GM21717 (cell line): ENCODE data around the gene FNDC10.

ENCODE experiments used
- ATAC-seq: cut with Tn5 transposase; IDR thresholded peaks from one replicate; pipeline ENCODE4 v1.9.1; 2021; ENCODE audit warnings: mild to moderate bottlenecking, moderate library complexity; ENCODE audit not compliant: unreplicated experiment

FNDC10 gene

DNA sequence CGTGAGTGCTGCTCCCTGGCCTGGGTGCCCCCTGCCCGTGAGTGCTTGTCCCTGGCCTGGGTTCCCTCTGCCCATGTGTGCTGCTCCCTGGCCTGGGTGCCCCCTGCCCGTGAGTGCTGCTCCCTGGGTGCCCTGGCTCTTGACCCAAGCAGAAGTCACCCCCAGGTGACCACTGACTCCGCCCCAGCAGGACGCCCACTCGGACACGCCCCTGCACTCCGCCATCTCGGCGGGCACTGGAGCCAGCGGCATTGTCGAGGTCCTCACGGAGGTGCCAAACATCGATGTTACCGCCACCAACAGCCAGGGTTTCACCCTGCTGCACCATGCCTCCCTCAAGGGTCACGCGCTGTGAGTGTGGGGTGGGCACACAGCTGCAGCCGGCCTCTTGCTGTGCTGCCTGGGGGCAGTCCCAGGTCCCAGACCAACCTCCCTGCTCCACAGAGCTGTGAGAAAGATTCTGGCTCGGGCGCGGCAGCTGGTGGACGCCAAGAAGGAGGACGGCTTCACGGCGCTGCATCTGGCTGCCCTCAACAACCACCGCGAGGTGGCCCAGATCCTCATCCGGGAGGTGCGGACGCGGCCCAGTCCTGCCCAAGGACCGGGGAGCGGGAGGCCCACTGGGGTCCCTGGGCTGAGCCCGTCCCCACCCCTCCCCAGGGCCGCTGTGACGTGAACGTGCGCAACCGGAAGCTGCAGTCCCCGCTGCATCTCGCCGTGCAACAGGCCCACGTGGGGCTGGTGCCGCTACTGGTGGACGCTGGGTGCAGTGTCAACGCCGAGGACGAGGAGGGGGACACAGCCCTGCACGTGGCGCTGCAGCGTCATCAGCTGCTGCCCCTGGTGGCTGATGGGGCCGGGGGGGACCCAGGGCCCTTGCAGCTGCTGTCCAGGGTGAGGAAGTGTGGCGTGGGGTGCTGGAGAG, 28.2 kb upstream of the FNDC10 start:
- no peak for ATAC-seq

GRCh38 chr1:1627261-1627828, 27.4 kb upstream of the FNDC10 start:
- no peak for ATAC-seq

- no peak for ATAC-seq
Observed at GRCh38 chr1:1626207-1627141, 26.5 kb upstream of the FNDC10 start.

DNA sequence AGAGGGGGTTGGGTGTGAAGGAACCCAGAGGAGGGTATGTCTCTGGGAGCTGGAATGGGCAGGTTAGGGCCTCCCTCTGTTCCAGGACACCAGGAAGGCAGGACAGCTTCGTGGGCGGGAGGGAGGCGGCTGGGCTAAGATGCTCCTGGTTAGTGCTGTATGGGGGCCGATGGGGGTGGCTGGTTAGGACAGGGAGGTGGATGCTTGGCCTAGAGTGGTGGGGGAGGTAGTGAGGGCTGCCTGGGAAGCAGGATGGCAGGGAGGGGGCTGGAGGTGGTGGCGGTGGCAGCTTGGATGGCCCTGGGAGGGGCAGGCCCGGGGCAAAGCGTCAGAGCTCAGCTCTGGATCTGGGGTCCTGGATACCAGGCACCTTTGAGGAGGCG, 25.9 kb upstream of the FNDC10 start:
- no peak for ATAC-seq

- ATAC-seq: no peak
Observed at GRCh38 chr1:1625404-1625775, 25.5 kb upstream of the FNDC10 start.

DNA sequence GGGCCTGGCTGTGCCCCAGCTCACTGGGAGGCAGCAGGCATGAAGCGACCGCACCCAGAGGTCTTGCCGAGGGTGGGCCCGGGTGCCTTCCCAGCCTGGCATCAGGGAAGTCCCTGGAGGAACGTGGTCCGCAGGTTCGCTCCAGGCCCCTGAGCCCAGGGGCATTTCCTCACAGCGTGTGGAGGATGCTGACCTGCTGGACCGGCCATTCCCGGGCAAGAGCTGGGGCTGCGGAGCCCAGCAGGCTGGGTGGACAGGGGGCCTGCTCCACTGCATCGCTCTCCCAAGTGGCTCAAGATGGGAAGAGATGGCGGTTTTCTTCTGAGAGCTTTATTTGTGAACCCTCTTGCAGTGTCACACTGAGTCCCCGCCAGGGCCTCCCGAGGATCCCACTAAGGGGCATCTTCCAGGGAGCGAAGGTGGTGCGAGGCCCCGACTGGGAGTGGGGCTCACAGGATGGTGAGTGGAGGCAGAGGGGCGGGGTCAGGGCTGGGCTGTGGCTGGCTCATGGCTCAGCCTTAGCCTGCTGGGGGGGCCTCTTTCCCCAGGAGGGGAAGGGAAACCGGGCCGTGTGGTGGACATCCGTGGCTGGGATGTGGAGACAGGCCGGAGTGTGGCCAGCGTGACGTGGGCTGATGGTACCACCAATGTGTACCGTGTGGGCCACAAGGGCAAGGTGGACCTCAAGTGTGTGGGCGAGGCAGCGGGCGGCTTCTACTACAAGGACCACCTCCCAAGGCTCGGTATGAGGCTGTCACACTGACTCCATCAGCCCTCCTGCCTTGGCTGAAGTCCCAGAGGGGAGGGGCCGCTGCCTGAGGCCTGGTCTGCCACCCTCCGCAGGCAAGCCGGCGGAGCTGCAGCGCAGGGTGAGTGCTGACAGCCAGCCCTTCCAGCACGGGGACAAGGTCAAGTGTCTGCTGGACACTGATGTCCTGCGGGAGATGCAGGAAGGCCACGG, 24.8 kb upstream of the FNDC10 start:
- no peak for ATAC-seq

DNA sequence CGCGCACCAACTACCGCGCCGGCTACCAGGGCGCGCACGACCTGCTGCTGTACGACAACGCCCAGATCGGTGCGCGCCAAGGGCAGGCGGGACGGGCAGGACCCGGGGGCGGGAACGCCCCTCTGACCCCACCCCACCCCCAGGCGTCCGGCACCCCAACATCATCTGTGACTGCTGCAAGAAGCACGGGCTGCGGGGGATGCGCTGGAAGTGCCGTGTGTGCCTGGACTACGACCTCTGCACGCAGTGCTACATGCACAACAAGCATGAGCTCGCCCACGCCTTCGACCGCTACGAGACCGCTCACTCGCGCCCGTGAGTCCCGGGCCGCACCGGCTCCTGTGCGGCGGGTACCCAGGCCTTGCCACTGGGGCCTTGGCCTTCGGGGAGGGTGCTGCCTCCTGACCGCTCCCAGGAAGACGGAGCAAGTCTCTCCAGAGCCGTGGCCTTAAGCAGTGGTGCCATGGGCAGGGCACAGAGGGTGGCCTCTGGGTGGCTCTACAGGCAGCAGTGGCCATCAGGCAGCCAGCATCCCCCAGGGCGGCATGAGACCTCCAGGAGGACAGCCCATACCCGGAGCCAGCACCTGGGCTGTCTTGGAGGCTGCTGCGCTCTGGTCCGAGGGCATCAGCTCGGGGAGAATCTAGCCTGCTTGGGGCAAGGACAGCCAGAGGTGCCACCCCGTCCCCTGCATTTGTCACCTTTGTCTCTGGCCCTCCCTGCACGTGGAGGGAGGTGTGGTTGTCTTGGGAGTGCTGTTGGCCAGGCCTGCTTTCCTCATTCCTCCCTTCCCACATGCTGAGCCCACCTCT, 23.9 kb upstream of the FNDC10 start:
- no peak for ATAC-seq

DNA sequence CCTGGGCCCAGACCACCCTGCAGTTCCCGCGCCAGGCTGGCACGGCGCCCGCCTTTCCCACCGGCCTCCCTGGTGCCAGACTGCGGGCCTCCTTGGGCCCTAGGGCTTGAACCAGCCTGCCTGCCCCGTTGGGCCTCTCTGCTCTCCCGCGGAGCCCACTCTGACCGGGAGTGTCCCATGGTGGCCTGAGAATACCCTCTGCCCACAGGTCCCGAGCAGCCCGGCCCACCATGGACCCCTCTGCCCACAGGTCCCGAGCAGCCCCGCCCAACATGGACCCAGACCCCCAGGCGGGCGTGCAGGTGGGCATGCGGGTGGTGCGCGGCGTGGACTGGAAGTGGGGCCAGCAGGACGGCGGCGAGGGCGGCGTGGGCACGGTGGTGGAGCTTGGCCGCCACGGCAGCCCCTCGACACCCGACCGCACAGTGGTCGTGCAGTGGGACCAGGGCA, 23.3 kb upstream of the FNDC10 start:
- ATAC-seq: no peak

- ATAC-seq: no peak
Observed at GRCh38 chr1:1622788-1623094, 22.8 kb upstream of the FNDC10 start.

DNA sequence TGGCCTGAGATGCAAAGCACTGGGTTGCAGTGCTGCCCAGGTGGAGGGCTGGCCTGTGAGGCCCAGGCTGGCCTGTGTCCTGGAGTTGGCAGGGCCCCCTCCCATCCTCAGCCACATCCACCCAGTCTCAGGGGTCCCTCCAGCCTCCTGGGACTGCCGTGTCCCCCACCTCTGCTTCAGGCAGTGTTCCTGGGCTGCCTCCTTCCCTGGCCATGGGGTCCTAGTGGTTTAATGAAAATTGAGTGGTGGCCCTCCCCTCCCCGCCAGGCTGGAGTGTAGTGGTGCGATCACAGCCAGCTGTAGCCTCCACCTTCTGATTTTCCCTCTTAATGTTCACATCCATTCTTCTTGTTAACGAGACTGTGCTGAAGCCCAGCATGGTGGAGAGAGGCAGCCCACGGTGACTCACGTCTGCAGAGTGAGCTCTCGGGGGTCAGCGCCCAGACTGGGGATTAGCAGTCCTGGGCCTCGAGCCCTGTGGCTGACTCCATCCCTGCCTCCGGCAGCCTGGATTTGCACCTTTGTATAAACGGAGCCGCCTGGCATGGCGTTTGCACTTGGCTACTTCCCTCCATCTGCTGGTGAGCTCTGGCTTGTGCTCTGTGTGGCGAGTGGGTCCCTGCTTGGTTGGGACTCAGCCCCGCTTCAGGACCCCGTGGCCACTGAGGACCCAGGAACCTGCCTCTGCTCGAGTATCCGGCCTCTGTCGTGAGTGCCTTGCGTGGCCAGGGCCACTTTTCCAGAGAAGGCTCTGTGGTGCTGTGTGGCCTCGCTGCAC, 22.3 kb upstream of the FNDC10 start:
- no peak for ATAC-seq

DNA sequence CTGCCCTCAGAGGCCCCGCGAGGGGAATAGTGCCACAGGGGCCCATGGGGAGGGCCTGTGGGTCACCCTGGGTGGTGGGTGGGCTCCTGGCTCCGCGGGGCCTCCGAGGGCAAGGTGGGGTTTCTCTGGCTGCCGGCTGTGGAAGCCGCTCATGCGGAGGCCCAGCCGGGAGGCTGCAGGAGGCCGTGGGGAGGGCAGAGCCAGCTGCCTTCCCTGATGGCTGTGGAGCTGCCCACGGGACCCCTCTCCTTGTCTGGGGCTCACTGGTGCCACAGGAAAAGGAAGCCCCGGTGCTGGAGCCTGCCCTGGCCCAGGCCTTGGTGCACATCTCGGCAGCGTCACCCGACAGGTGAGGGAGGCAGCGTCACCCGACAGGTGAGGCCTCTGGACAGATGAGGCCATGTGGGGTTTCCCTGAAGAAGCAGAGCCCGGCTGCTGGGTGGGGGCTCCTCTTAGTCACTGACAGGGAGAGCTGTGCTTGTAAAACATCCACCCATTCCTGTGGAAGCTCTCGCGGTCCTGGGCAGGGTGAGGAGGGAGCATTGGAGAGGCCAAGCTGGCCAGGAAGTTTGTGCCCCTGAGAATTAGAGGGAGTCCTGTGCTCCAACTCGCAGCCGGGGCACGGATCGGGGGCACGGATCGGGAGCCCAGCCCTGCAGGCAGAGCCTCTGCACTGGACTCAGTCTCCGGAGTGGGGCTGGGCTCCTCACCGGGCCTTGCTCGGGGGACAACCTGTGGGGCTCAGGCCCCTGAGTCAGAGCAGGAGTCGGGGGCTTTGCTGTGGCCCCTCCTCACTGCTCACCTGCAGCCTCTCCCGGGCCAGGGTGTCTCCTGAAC, 21.5 kb upstream of the FNDC10 start:
- no peak for ATAC-seq

DNA sequence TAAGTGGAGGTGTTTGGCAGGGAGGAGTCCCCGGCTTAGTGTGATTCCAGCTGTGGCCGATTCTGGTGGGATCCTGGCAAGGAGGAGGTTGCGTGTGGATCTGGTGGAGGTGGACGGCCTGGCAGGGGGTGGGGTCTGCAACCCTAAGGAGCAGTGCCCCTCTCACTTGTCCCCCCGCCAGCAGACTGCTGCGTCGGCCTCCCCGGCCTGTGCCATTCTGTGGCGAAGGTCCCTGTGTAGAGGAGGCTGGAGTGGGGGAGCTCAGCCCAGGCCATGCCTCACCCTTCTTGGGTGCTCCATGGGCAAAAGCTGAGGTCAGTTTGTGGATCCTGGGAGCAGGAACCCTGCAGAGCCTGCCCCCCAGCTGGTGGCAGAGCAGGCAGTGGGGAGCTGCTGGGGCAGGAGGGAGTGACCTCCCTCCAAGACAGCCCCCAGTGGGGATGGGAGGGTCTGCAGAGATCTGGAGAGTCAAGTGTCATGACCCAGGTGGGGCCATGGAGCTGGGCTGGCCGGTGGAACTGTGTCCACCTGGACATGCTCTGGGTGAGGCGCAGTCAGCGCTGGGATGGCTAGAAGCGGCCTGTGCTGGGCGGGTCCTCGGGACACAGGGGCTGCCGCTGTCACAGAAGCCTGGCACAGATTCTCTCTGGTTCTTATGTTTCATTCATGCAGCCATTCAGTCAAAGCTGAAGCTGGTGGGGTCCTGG, 20.7 kb upstream of the FNDC10 start:
- no peak for ATAC-seq

GRCh38 chr1:1619917-1620361, 20.0 kb upstream of the FNDC10 start:
- ATAC-seq: no peak

DNA sequence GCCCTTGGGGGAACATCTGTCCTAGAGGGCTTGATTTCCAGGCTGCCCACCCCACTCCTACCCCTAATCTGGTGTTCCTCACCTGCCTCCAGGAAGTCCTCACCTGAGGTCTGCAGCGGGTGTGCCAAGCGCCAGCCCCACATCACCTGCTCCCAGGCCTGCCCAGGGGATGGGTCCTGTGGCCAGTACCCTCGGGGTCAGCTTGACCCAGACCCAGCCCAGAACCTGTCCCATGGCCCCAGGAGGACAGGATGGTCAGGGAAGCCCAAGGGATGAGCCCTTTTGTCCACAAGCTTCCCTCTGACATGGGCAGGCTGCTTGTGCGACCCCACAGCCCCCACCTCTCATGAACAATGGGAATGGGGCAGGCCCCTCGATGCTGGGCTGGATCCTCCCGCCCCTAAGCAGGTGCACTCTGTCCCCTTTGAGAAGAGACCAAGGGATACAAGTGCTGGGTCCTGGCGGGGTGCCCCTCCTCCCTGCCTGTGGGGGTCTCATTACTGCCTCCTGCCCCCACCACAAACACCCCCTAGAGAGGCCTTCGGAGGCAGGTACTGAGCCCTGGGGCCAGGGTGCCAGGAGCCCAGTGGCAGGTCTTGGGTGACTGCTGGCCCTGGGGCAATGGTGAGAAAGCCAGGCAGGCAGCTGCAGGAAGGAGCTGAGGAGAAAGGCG, 18.6 kb upstream of the FNDC10 start:
- no peak for ATAC-seq

- no peak for ATAC-seq
Observed at GRCh38 chr1:1617925-1618324, 18.0 kb upstream of the FNDC10 start.

DNA sequence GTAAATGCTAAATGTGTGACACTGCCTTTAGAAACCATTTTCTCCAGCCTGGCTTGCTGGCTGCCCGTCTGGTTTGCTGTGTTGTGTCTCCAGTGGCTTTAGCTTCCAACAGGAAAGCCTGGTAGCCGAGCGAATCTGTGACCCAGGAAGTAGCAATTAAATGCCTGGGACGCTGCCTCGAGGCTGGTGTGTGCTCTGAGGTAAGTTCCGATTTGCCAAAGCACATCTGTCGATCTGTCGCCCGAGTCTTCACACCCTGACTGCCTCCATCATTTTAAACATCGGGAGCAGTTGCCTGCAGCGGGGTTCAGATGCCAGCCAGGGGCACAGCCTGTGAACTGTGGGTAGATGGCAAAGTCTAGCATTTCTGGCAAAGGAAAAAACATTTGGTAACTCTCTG, 17.6 kb upstream of the FNDC10 start:
- ATAC-seq: no peak

DNA sequence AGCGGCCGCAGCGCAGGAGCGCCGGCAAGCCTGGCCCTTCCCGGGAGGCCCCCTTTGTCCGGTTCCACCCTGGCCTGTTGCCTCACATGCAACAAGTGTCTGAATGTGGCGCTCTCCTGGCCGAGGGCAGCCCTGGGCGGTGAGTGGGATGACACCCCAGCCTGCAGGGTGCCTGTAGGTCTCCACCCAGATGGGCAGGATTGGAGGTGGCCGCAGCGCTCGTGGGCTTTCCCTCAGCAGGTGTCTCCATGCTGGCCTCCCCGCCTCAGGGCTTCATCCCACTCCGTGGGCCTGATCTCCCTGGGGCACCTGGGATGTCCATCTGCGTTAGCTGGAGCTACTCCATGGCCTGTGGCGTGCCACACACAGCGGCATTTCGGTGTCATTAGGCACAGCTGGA, 16.9 kb upstream of the FNDC10 start:
- no peak for ATAC-seq
